GM12892 (cell line): Measurements from ENCODE around the gene ARIH2.

Experiments used
- POLR2A ChIP-seq: IDR thresholded peaks from 2 replicates; pipeline ENCODE4 v1.6.1; 2011; ENCODE audit warnings: low read depth, low read length, control low read depth
- POLR2AphosphoS5 ChIP-seq: IDR thresholded peaks from 2 replicates; pipeline ENCODE4 v1.6.1; 2011; ENCODE audit warnings: low read depth, low read length, control low read depth
- TAF1 ChIP-seq: IDR thresholded peaks from 2 replicates; pipeline ENCODE4 v1.6.1; 2011; ENCODE audit warnings: low read depth, mild to moderate bottlenecking, control low read depth, low read length, borderline replicate concordance

DNA sequence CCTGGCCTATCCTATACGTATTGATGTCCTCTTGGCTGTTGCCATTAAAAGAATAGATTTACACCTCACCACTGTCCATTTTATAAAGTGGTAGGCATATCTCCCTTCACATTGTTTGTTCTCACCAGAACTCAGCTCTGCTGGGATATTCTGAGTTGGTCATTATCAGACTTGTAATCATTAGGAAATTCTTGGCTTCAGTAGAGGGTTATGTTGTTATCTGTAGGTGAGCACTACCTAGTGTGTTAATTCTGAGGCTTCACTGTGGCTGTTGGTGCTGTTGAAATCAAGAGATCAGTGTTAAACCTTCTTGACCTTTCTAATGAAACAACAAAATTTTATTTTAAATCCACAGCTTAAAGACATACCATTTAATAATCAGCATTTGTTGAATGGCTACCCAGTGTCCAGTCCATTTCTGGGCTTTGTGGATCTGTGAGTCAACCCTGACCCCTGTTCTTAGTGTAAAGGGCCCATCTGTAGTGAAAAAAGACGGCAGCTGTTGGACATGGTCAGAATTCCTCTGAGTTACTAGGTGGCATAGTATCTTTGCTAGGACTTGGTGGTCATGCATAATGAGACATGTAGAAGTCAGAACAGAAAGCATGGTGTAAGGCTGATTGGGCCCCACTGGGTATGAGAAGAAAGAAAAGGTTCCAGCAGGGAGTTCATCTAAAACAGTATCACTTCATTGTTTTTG lies 38.5 kb downstream of the ARIH2 start:
- TF ChIP-seq POLR2A = no peak
- TF ChIP-seq TAF1 = no peak
- TF ChIP-seq POLR2AphosphoS5 = no peak
